Testis (tissue), 2 donors: ENCODE data around the gene HMMR.

ENCODE experiments used
- CTCF ChIP-seq, 3 experiments: fragments of 450-650 bp in 2 of 3; fragments of 200-600 bp in 1 of 3; sonication (generic) in 1 of 3; IDR thresholded peaks; one replicate each; pipeline ENCODE4 v1.5.1; 2016 to 2019; ENCODE audit warnings: antibody characterized with exemption in 3 of 3, mild to moderate bottlenecking in 2 of 3, moderate library complexity in 1 of 3
- POLR2A ChIP-seq: fragments of 450-650 bp; IDR thresholded peaks from one replicate; pipeline ENCODE4 v1.6.1; 2017; ENCODE audit warnings: antibody characterized with exemption, mild to moderate bottlenecking, moderate library complexity

- TF ChIP-seq CTCF (IDR thresholded peaks at IDR 0.05), result no peak
- no peak for TF ChIP-seq POLR2A
These were observed 80.3 kb downstream of the HMMR start for GRCh38 chr5:163540696-163541095.
